HepG2 (cell line): Measurements from ENCODE around the gene SLC6A9. TPM values are rescaled to one million over a fixed set of nuclear protein-coding genes. Genes with fewer than 3 reads are reported as not detected.
A peak's percentile ranks its signal among the peaks of the same experiment; 100 is the strongest.

Source experiments
- AHR ChIP-seq: IDR thresholded peaks from 2 replicates; pipeline ENCODE4 v1.6.1; 2018; ENCODE audit warnings: missing genetic modification reagents, missing compliant biosample characterization
- ARID5B ChIP-seq: IDR thresholded peaks from 2 replicates; pipeline ENCODE4 v1.4.0; 2020; ENCODE audit warnings: mild to moderate bottlenecking, missing genetic modification reagents
- ATF7-NPFF ChIP-seq: sonication (generic); formaldehyde crosslinking; IDR thresholded peaks from 2 replicates; pipeline ENCODE4 v1.8.1; 2023; ENCODE audit warnings: mild to moderate bottlenecking, low read depth, missing genetic modification reagents, moderate library complexity
- BORCS8-MEF2B ChIP-seq: sonication (generic); formaldehyde crosslinking; IDR thresholded peaks from 2 replicates; pipeline ENCODE4 v1.8.0; 2022; ENCODE audit warnings: mild to moderate bottlenecking, missing genetic modification reagents
- CC2D1A ChIP-seq: sonication (generic); formaldehyde crosslinking; IDR thresholded peaks from 2 replicates; pipeline ENCODE4 v1.8.1; 2023; ENCODE audit warnings: mild to moderate bottlenecking, missing genetic modification reagents
- ELF3 ChIP-seq: IDR thresholded peaks from 2 replicates; pipeline ENCODE4 v1.6.1; 2016; ENCODE audit warnings: missing genetic modification reagents, missing compliant biosample characterization
- EZH2 ChIP-seq: conservative IDR thresholded peaks from 2 replicates; pipeline ENCODE4 v1.6.1; 2012; ENCODE audit warnings: mild to moderate bottlenecking, low read depth, low read length, moderate library complexity
- FOXP1 ChIP-seq, 2 experiments: fragments of 450-650 bp in 1 of 2; IDR thresholded peaks; 2 replicates each; pipeline ENCODE4 v1.6.1; 2017 to 2018; ENCODE audit warnings: antibody characterized with exemption in 1 of 2
- HNRNPUL1 ChIP-seq: fragments of 200-400 bp; formaldehyde crosslinking; IDR thresholded peaks from 2 replicates; pipeline ENCODE4 v1.6.1; 2017; ENCODE audit warnings: low read depth, mild to moderate bottlenecking, low read length, moderate library complexity
- KDM3A ChIP-seq: IDR thresholded peaks from 2 replicates; pipeline ENCODE4 v1.6.1; 2018; ENCODE audit warnings: low read depth, missing compliant biosample characterization
- MIER3 ChIP-seq: IDR thresholded peaks from 2 replicates; pipeline ENCODE4 v1.6.1; 2016; ENCODE audit warnings: missing compliant biosample characterization, borderline replicate concordance
- ONECUT2 ChIP-seq: sonication (generic); formaldehyde crosslinking; IDR thresholded peaks from 2 replicates; pipeline ENCODE4 v1.4.0; 2020; ENCODE audit warnings: missing genetic modification reagents
- RNF2 ChIP-seq: fragments of 450-650 bp; conservative IDR thresholded peaks from 2 replicates; pipeline ENCODE4 v1.6.1; 2016; ENCODE audit warnings: low read depth
- SCMH1 ChIP-seq: sonication (generic); formaldehyde crosslinking; IDR thresholded peaks from 2 replicates; pipeline ENCODE4 v1.9.0; 2021; ENCODE audit warnings: missing genetic modification reagents, mild to moderate bottlenecking, borderline replicate concordance
- SOX13 ChIP-seq, 3 experiments: fragments of 450-650 bp in 1 of 3; sonication (generic) in 1 of 3; formaldehyde crosslinking in 1 of 3; IDR thresholded peaks in 2 of 3; conservative IDR thresholded peaks in 1 of 3; 2 replicates each; pipeline versions ENCODE4 v1.5.0 to v1.6.1; 2016 to 2020; ENCODE audit warnings: antibody characterized with exemption in 1 of 3, mild to moderate bottlenecking in 1 of 3, missing compliant biosample characterization in 1 of 3, missing genetic modification reagents in 1 of 3, moderate library complexity in 1 of 3
- TMF1 ChIP-seq: sonication (generic); formaldehyde crosslinking; IDR thresholded peaks from 2 replicates; pipeline ENCODE4 v1.8.1; 2022; ENCODE audit warnings: low read depth, missing genetic modification reagents
- ZFY ChIP-seq: sonication (generic); formaldehyde crosslinking; IDR thresholded peaks from 2 replicates; pipeline ENCODE4 v1.4.0; 2020; ENCODE audit warnings: missing genetic modification reagents
- ZNF296 ChIP-seq: sonication (generic); formaldehyde crosslinking; conservative IDR thresholded peaks from 2 replicates; pipeline ENCODE4 v1.5.0; 2020; ENCODE audit warnings: mild to moderate bottlenecking, missing genetic modification reagents
- ZNF430 ChIP-seq: sonication (generic); formaldehyde crosslinking; IDR thresholded peaks from 2 replicates; pipeline ENCODE4 v1.9.0; 2021; ENCODE audit warnings: mild to moderate bottlenecking, missing genetic modification reagents
- ZNF564 ChIP-seq: sonication (generic); formaldehyde crosslinking; IDR thresholded peaks from 2 replicates; pipeline ENCODE4 v1.8.1; 2023; ENCODE audit warnings: mild to moderate bottlenecking, missing genetic modification reagents
- ZNF605 ChIP-seq: sonication (generic); formaldehyde crosslinking; IDR thresholded peaks from 2 replicates; pipeline ENCODE4 v1.8.0; 2022; ENCODE audit warnings: mild to moderate bottlenecking, missing genetic modification reagents
- ZNF776 ChIP-seq: sonication (generic); formaldehyde crosslinking; IDR thresholded peaks from 2 replicates; pipeline ENCODE4 v1.4.0; 2020; ENCODE audit warnings: mild to moderate bottlenecking, missing genetic modification reagents
- ZNF777 ChIP-seq: sonication (generic); formaldehyde crosslinking; IDR thresholded peaks from 2 replicates; pipeline ENCODE4 v1.4.0; 2020; ENCODE audit warnings: missing genetic modification reagents
- ZNF781 ChIP-seq: sonication (generic); formaldehyde crosslinking; IDR thresholded peaks from 2 replicates; pipeline ENCODE4 v1.5.1; 2020; ENCODE audit warnings: borderline replicate concordance, mild to moderate bottlenecking, missing genetic modification reagents; ENCODE audit errors: not compliant biosample characterization
- ZNF792 ChIP-seq: IDR thresholded peaks from 2 replicates; pipeline ENCODE4 v1.6.1; 2016
- polyA plus RNA-seq, 8 experiments: library from polyadenylated mRNA; depleted of rRNA in 3 of 8; stranded (reverse) in 7 of 8; unstranded in 1 of 8; fragments of >200 nt; fragmentation: Illumina TruSeq in 4 of 8; extraction: Trizol in 4 of 8; gene quantifications; 2 replicates each; pipeline versions ENCODE4 v1.2.1 to v1.2.3, GENCODE V29; 2011 to 2016; ENCODE audit warnings: low read depth in 4 of 8, missing spikeins in 1 of 8, mixed read lengths in 1 of 8; ENCODE audit not compliant: insufficient read depth in 1 of 8
- total RNA-seq, 5 experiments: library from RNA; depleted of rRNA; stranded (reverse); fragments of >200 nt; fragmentation: Illumina TruSeq; extraction: Trizol; gene quantifications; 2 replicates each; pipeline ENCODE4 v1.2.3, GENCODE V29; 2016; ENCODE audit warnings: low read depth in 1 of 5
- TF ChIP-seq, protein P1 (sequence below), 2 experiments: sonication (generic) in 1 of 2; formaldehyde crosslinking in 1 of 2; IDR thresholded peaks; 2 replicates each; pipeline versions ENCODE4 v1.4.0 to v1.6.1; 2018 to 2020; ENCODE audit warnings: missing genetic modification reagents in 2 of 2, borderline replicate concordance in 1 of 2, low read depth in 1 of 2, mild to moderate bottlenecking in 1 of 2, missing biosample characterization in 1 of 2

Gene SLC6A9
- total and polyA plus RNA-seq, 2 of the 13 experiments (the other 11 are each of a cell fraction or from before 2014, with no cell fraction given): 8.5 to 9.9 TPM

DNA sequence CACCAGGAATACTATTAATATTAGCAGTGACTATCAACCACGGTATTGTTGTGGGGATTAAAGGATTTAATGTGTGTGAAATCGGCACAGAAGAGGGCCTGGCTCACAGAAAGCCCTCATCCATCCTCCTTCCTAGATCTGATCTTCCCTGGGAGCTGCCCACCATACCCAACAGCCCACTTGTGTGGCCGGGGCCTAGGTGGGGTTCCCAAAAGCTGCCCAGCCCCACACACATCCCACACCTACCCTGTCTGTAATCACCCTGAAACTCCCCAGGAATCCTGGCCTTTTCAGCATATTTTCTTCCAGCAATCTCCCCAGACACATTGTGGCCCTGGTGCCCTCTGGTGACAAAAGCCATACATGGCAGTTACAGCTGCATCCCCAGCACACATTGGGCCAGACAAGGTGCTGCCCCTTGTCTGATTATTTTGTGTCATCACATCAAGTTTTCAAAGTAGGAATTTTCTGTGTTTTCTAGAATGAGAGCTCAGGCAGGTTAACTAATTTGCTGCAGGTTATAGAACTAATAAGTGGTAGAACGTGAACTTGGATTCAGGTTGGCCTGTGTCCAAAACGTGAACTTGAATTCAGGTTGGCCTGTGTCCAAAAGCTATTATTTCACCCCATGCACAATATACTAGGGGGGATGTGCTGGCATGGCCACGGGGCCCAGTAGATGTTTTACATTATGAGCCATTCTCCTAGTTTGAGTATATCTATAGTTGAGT, 5.3 kb upstream of the SLC6A9 start (continued):
- TF ChIP-seq ELF3 (CRISPR knock-in tag) (0 out of 2 replicates have a peak, but pooled peaks have one; percentile 33), CC2D1A (CRISPR knock-in tag) (no peak), ZNF430 (no peak), ZNF777 (no peak), EZH2 (no peak), ZNF564 (CRISPR knock-in tag) (no peak), ZNF296 (no peak), ARID5B (CRISPR knock-in tag) (0 out of 2 replicates have a peak, but pooled peaks have one; percentile 7), MIER3 (0 out of 2 replicates have a peak, but pooled peaks have one; percentile 27), KDM3A (CRISPR knock-in tag) (peak; percentile 36; the same call in 1 of the 2 replicates), ZNF776 (CRISPR knock-in tag) (no peak), ZNF792 (CRISPR knock-in tag) (no peak), ZFY (no peak), HNRNPUL1 (no peak), SOX13 (IDR thresholded peaks at IDR 0.05) (no peak), SOX13 (CRISPR knock-in tag; conservative IDR thresholded peaks at IDR 0.05 in 1 of 2, IDR thresholded peaks at IDR 0.05 in 1 of 2) (no peak), SCMH1 (CRISPR knock-in tag) (no peak), ZNF605 (CRISPR knock-in tag) (0 out of 2 replicates have a peak, but pooled peaks have one; percentile 24), ONECUT2 (CRISPR knock-in tag) (no peak), RNF2 (no peak), ATF7-NPFF (0 out of 2 replicates have a peak, but pooled peaks have one; percentile 50), ZNF781 (CRISPR knock-in tag) (no peak), TMF1 (CRISPR knock-in tag) (no peak), FOXP1 (IDR thresholded peaks at IDR 0.05) (no peak), FOXP1 (CRISPR knock-in tag; IDR thresholded peaks at IDR 0.05) (no peak), BORCS8-MEF2B (CRISPR knock-in tag) (no peak), AHR (CRISPR knock-in tag) (no peak)
- TF ChIP-seq, protein P1, sequence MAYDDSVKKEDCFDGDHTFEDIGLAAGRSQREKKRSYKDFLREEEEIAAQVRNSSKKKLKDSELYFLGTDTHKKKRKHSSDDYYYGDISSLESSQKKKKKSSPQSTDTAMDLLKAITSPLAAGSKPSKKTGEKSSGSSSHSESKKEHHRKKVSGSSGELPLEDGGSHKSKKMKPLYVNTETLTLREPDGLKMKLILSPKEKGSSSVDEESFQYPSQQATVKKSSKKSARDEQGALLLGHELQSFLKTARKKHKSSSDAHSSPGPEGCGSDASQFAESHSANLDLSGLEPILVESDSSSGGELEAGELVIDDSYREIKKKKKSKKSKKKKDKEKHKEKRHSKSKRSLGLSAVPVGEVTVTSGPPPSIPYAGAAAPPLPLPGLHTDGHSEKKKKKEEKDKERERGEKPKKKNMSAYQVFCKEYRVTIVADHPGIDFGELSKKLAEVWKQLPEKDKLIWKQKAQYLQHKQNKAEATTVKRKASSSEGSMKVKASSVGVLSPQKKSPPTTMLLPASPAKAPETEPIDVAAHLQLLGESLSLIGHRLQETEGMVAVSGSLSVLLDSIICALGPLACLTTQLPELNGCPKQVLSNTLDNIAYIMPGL (CRISPR knock-in tag; IDR thresholded peaks at IDR 0.05; ENCODE audit: borderline replicate concordance in 1 of 2, low read depth in 1 of 2): peak in 1 of 2 experiments; percentile 55; a peak in 1 of 4 replicates
